Testis (tissue), 3 donors: ENCODE measurements around the gene SIL1. TPM values are rescaled to one million over a fixed set of nuclear protein-coding genes. Genes with fewer than 3 reads are reported as not detected.
A peak's percentile ranks its signal among the peaks of the same experiment; 100 is the strongest.

ENCODE experiments used
- DNase-seq: peaks from one replicate; pipeline ENCODE4 v3.0.0-alpha.2; 2019
- H3K27ac ChIP-seq, 2 donors: fragments of 200-600 bp; sonication (generic); one replicate each; pipeline ENCODE4 v1.5.1; 2019
- H3K27me3 ChIP-seq: fragments of 200-600 bp; sonication (generic); one replicate; pipeline ENCODE4 v1.5.1; 2019
- H3K36me3 ChIP-seq: fragments of 200-600 bp; sonication (generic); one replicate; pipeline ENCODE4 v1.5.1; 2017; ENCODE audit warnings: low read depth; ENCODE audit errors: missing control alignments
- H3K4me1 ChIP-seq: fragments of 200-600 bp; sonication (generic); one replicate; pipeline ENCODE4 v1.5.1; 2019
- H3K4me3 ChIP-seq, 2 donors: fragments of 200-600 bp; sonication (generic); one replicate each; pipeline ENCODE4 v1.5.1; 2017 to 2019
- H3K9me3 ChIP-seq: fragments of 200-600 bp; sonication (generic); one replicate; pipeline ENCODE4 v1.5.1; 2017
- POLR2A ChIP-seq: fragments of 450-650 bp; IDR thresholded peaks from one replicate; pipeline ENCODE4 v1.6.1; 2017; ENCODE audit warnings: antibody characterized with exemption, mild to moderate bottlenecking, moderate library complexity
- WGBS, 2 donors: methylation state at CpG; one replicate each; pipeline ENCODE4 v1.1.5; 2018; 5-methylcytosine and 5-hydroxymethylcytosine counted together
- intact Hi-C: fragments of 100-400 bp; cut with DNase I; formaldehyde crosslinking; loops from one replicate; pipeline ENCODE4 v1.15.1; 2023; ENCODE audit warnings: low total_unique reads
- polyA plus RNA-seq: library from polyadenylated mRNA; stranded (reverse); fragments of 350-450 nt; fragmentation: Illumina TruSeq; extraction: RNeasy Lipid Tissue Mini Kit (QIAGEN cat#74804); gene quantifications from one replicate; pipeline ENCODE4 v1.2.3, GENCODE V29; 2014; ENCODE audit warnings: low read depth, low replicate concordance; ENCODE audit not compliant: insufficient read depth
- total RNA-seq, 2 donors: library from RNA; depleted of rRNA; stranded (reverse); fragments of >200 nt; gene quantifications; one replicate each; pipeline ENCODE4 v1.2.3, GENCODE V29; 2016
- TF ChIP-seq, protein P1 (sequence below), 3 experiments: fragments of 450-650 bp in 2 of 3; fragments of 200-600 bp in 1 of 3; sonication (generic) in 1 of 3; IDR thresholded peaks; one replicate each; pipeline ENCODE4 v1.5.1; 2016 to 2019; ENCODE audit warnings: antibody characterized with exemption in 3 of 3, mild to moderate bottlenecking in 2 of 3, moderate library complexity in 1 of 3

The SIL1 gene
- total and polyA plus RNA-seq, 3 donors from 2014 or later: 86.5 to 116 (median 98.2) TPM

DNA sequence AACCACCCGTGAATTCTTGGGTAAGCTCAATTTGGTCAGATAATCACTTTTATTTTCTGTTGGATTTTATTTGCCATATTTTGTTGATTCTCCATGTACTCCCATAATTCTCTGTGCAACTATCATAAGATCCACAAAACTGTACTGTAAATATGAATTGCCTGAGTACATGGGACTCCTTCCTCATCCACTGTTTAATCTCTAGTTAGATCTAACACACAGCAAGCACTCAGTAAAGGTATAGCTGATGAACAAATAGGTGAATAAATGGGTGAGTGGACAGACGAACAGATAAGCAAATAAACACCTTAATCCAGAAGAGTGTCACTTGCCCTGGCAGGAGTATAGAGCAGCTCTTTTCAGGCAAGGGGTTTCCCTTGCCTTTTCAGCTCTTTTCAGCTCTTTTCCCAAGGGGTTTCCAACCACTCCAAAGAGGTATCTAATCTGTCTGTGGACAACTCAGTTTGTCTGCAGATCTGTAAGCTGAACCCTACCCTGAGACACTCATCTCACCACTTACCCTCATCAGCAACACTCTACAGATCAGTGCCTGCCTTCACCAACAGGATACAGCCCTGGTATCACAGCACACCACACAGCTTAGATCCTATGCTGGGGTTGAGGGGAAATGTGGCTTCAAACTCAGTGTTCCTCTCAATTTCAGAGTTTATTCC is 51.2 kb downstream of the SIL1 start:
- Histone ChIP-seq H3K27ac (no peak overlapping the region), H3K36me3 (no peaks in the 10 kb centered on the region), H3K4me3 (no peak overlapping the region), H3K4me1 (peaks cover 22% of the 10 kb centered on the region), H3K27me3 (no peaks in the 10 kb centered on the region), H3K9me3 (no peaks in the 10 kb centered on the region)
- intact Hi-C loops: no loop called here
- no peak for DNase-seq
- WGBS, 2 donors: 33 to 72% methylated on average over 2 of the region's 2 CpGs
- no peak for TF ChIP-seq POLR2A
- TF ChIP-seq, protein P1, sequence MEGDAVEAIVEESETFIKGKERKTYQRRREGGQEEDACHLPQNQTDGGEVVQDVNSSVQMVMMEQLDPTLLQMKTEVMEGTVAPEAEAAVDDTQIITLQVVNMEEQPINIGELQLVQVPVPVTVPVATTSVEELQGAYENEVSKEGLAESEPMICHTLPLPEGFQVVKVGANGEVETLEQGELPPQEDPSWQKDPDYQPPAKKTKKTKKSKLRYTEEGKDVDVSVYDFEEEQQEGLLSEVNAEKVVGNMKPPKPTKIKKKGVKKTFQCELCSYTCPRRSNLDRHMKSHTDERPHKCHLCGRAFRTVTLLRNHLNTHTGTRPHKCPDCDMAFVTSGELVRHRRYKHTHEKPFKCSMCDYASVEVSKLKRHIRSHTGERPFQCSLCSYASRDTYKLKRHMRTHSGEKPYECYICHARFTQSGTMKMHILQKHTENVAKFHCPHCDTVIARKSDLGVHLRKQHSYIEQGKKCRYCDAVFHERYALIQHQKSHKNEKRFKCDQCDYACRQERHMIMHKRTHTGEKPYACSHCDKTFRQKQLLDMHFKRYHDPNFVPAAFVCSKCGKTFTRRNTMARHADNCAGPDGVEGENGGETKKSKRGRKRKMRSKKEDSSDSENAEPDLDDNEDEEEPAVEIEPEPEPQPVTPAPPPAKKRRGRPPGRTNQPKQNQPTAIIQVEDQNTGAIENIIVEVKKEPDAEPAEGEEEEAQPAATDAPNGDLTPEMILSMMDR (IDR thresholded peaks at IDR 0.05): no peak

DNA sequence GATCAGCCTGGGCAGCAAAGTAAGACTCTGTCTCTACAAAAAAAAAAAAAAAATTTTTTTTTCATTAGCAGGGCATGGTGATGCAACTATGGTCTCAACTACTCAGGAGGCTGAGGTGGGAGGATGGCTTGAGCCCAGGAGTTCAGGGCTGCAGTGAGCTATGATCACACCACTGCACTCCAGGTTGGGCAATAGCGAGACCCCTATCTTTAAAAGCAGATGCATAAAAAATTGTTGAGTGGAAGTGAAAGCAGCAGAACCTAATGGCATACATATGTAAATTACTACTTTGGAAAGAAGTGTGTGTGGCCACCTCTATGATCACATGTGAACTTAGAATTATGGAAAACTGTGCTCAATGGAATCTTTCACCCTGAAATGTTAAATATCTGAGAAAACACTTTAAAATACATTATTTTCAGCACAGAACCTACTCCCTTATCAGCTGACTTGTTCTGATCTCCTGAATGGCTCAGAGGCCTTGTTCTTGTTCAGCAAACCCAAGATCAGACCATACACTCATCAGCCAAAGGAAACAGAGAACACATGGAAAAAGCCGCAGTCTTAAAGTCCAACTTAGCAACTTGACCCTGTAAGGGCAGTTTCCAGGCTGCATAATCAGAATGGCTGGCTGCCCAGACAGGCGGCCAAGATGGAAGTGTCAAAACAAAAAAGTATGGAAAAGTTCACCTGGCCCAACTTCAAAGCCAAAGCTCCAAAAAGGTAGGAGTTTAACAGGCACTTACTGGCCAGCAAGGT is 56.5 kb downstream of the SIL1 start:
- peak overlapping the region in 1 of 2 donors; percentile 8 for H3K27ac ChIP-seq
- TF ChIP-seq, protein P1 (IDR thresholded peaks at IDR 0.05): no peak
- TF ChIP-seq POLR2A: no peak
- no peaks in the 10 kb centered on the region for H3K36me3 ChIP-seq
- no peaks in the 10 kb centered on the region for H3K9me3 ChIP-seq
- 49 to 53% methylated on average over 3 of the region's 3 CpGs for WGBS, 2 donors
- peak; percentile 30 for DNase-seq
- peaks cover 24% of the 10 kb centered on the region for H3K4me1 ChIP-seq
- H3K4me3 ChIP-seq: no peak overlapping the region
- intact Hi-C loops: no loop called here
- H3K27me3 ChIP-seq: no peaks in the 10 kb centered on the region

DNA sequence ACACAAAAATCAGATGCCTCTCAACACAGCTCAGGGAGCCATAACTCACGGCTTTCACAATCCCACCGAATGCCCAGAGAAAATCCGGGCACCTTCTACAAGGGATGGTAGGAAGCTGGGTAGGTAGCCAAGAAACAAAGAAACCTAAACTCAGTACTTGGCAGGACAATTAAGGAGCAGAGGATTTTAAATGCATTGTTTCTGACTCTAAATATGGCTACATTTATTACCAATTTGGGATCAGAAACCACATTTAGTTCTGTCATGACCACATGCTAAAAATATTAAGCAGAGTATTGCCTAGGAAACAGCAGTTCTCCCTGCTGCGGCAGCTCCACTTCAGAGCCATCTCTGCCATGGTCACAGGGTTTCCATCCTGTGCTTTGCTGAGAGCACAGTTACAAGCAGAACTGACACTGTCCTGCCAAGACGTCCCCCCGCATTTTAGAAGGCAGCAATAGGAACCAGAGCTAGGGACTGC is 57.5 kb downstream of the SIL1 start:
- H3K27ac ChIP-seq: peak overlapping the region in 1 of 2 donors; percentile 16
- TF ChIP-seq POLR2A: no peak

DNA sequence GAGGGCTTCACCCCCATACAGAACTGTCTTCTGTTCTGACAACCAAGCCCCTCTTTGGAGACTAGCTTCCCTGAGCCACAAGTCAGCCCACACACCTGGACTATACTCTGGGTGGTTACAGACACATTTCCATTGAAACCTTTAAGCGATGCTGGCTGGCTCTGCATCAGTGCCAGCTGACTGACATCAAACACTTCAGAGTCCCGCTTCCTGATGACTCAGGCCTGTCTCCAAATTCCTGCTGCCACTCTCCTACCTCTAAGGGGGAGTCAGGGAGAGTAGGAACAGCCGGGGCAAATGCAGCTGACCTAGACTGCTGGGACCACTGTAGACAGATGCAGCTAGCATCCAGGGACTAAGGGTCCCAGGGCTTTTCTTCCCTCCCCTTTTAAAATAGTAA is 59.4 kb downstream of the SIL1 start:
- no peaks in the 10 kb centered on the region for H3K9me3 ChIP-seq
- 56 to 70% methylated on average over 2 to 3 of the region's 3 CpGs for whole genome bisulfite sequencing, 2 donors
- H3K4me1 ChIP-seq: peaks cover 24% of the 10 kb centered on the region
- no peak overlapping the region for H3K4me3 ChIP-seq
- H3K27ac ChIP-seq: no peak overlapping the region
- no peaks in the 10 kb centered on the region for H3K36me3 ChIP-seq
- TF ChIP-seq, protein P1 (IDR thresholded peaks at IDR 0.05): no peak
- no peak for TF ChIP-seq POLR2A
- intact Hi-C loops: no loop called here
- DNase-seq: no peak
- no peaks in the 10 kb centered on the region for H3K27me3 ChIP-seq

More for the DNA sequence above, 57.5 kb downstream of the SIL1 start:
- no peaks in the 10 kb centered on the region for H3K27me3 ChIP-seq
- intact Hi-C loops: no loop called here
- H3K36me3 ChIP-seq: no peaks in the 10 kb centered on the region
- peak; percentile 36 for DNase-seq
- peaks cover 24% of the 10 kb centered on the region for H3K4me1 ChIP-seq
- no peak overlapping the region for H3K4me3 ChIP-seq
- 40 to 51% methylated on average over 6 of the region's 6 CpGs for WGBS, 2 donors
- H3K9me3 ChIP-seq: no peaks in the 10 kb centered on the region

DNA sequence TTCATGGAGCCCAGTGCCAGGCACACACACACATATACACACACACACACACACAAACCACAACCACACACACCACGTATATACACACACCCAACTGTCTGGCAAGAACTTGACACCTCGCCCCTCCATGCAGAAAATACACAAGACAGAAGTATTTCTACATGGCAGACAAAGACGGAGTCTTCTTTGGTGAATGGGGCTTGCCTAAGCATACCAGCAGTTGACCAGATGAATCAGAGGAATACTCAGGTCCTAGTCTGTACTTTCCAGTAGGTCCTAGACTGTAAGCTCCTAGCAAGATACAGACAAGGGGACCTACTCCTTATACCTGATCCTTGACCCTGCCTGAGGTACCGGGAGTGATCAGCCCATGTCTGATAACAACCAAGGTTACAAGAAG is 60.1 kb downstream of the SIL1 start:
- Histone ChIP-seq H3K4me3 (no peak overlapping the region), H3K27me3 (no peaks in the 10 kb centered on the region), H3K4me1 (peaks cover 28% of the 10 kb centered on the region), H3K9me3 (no peaks in the 10 kb centered on the region), H3K27ac (no peak overlapping the region), H3K36me3 (no peaks in the 10 kb centered on the region)
- DNase-seq: no peak
- TF ChIP-seq, protein P1 (IDR thresholded peaks at IDR 0.05): no peak
- TF ChIP-seq POLR2A: no peak
- intact Hi-C loops: no loop called here
- 68 to 72% methylated on average over 4 of the region's 4 CpGs for WGBS, 2 donors
